GM19397 (cell line): ENCODE results near the gene SERAC1.
"Not testable (repeated sequence)": the region's sequence is repeated elsewhere in the genome, so short reads cannot be mapped to it uniquely, and the experiment has no call there.

Source experiments
- ATAC-seq: cut with Tn5 transposase; IDR thresholded peaks from one replicate; pipeline ENCODE4 v1.9.1; 2021; ENCODE audit warnings: mild to moderate bottlenecking, moderate library complexity; ENCODE audit not compliant: unreplicated experiment

SERAC1 gene

GRCh38 chr6:158168040-158168289 lies at the start of gene SERAC1:
TSS of gene SERAC1 (minus strand) at chr6:158168262. CDS start at chr6:158158363, 9,899 bp downstream.
- peak; percentile 50 for ATAC-seq

GRCh38 chr6:158213925-158214674 lies 46.0 kb upstream of the SERAC1 start:
- peak; percentile 69 for ATAC-seq

GRCh38 chr6:158211273-158212055 lies 43.4 kb upstream of the SERAC1 start:
- ATAC-seq, result no peak

GRCh38 chr6:158209582-158210333 lies 41.7 kb upstream of the SERAC1 start:
- ATAC-seq, result not testable (repeated sequence)

GRCh38 chr6:158208226-158209030 lies 40.4 kb upstream of the SERAC1 start:
- ATAC-seq, result not testable (repeated sequence)

GRCh38 chr6:158207422-158207788 lies 39.3 kb upstream of the SERAC1 start:
- peak; percentile 89 for ATAC-seq

- no peak for ATAC-seq
Observed at GRCh38 chr6:158206740-158207421, 38.8 kb upstream of the SERAC1 start.

GRCh38 chr6:158205169-158205944 lies 37.3 kb upstream of the SERAC1 start:
- ATAC-seq, result no peak

GRCh38 chr6:158198461-158198860 lies 30.4 kb upstream of the SERAC1 start:
- ATAC-seq, result no peak

- no peak for ATAC-seq
Observed at GRCh38 chr6:158194487-158195280, 26.6 kb upstream of the SERAC1 start.

- no peak for ATAC-seq
Observed at GRCh38 chr6:158191761-158192160, 23.7 kb upstream of the SERAC1 start.

GRCh38 chr6:158191032-158191431 lies 23.0 kb upstream of the SERAC1 start:
- ATAC-seq, result no peak

- no peak for ATAC-seq
Observed at GRCh38 chr6:158188591-158188990, 20.5 kb upstream of the SERAC1 start.

- no peak for ATAC-seq
Observed at GRCh38 chr6:158185729-158186456, 17.8 kb upstream of the SERAC1 start.

GRCh38 chr6:158184608-158185007 lies 16.5 kb upstream of the SERAC1 start:
- no peak for ATAC-seq

GRCh38 chr6:158183174-158183972 lies 15.3 kb upstream of the SERAC1 start:
- not testable (repeated sequence) for ATAC-seq

GRCh38 chr6:158177712-158178111 lies 9.7 kb upstream of the SERAC1 start:
- not testable (repeated sequence) for ATAC-seq
